Naive thymus-derived CD4-positive, alpha-beta T cell (primary cell): Measurements from ENCODE around the gene SYCP2L. TPM values are rescaled to one million over a fixed set of nuclear protein-coding genes. Genes with fewer than 3 reads are reported as not detected.

Source experiments
- ATAC-seq: fragments of 150-1000 bp; cut with Tn5 transposase; 2 replicates; pipeline ENCODE4 v1.10.0; 2021; ENCODE audit warnings: mild to moderate bottlenecking, moderate library complexity
- CTCF ChIA-PET: fragments of 350-600 bp; sonication (Branson Sonifier 250); formaldehyde crosslinking; loops from one replicate; lab custom pipeline; 2021; ENCODE audit warnings: antibody characterized with exemption; lab: Charles Lee
- POLR2A ChIA-PET: fragments of 350-600 bp; sonication (Branson Sonifier 250); formaldehyde crosslinking; loops from one replicate; lab custom pipeline; 2021; ENCODE audit warnings: antibody characterized with exemption, inconsistent platforms; lab: Charles Lee
- DNase-seq, 9 donors: peaks; one replicate each; pipeline versions ENCODE4 v3.0.0 to v3.0.0-alpha.2; 2020 to 2022; ENCODE audit warnings: mixed read lengths in 1 of 9
- H3K27ac ChIP-seq: one replicate; pipeline ENCODE4 v1.7.0; 2013; ENCODE audit warnings: mild to moderate bottlenecking, low read depth, low read length, moderate library complexity
- H3K27me3 ChIP-seq, 2 donors: one replicate each; pipeline ENCODE4 v1.7.0; 2013; ENCODE audit warnings: low read length in 2 of 2, mild to moderate bottlenecking in 2 of 2, moderate library complexity in 2 of 2; ENCODE audit not compliant: control insufficient read depth in 2 of 2, insufficient read depth in 2 of 2
- H3K36me3 ChIP-seq, 3 experiments: 1 replicate in 2 of 3; 2 replicates in 1 of 3; pipeline ENCODE4 v1.7.0; 2013; ENCODE audit warnings: low read length in 3 of 3, mild to moderate bottlenecking in 3 of 3, moderate library complexity in 1 of 3; ENCODE audit not compliant: insufficient read depth in 3 of 3, control insufficient read depth in 2 of 3
- H3K4me1 ChIP-seq, 2 donors: one replicate each; pipeline ENCODE4 v1.7.0; 2013; ENCODE audit warnings: low read length in 2 of 2, mild to moderate bottlenecking in 2 of 2, moderate library complexity in 1 of 2; ENCODE audit not compliant: control insufficient read depth in 2 of 2, insufficient read depth in 2 of 2
- H3K4me3 ChIP-seq: 2 replicates; pipeline ENCODE4 v1.7.0; 2013; ENCODE audit warnings: mild to moderate bottlenecking, low read length
- H3K9me3 ChIP-seq, 3 experiments: 1 replicate in 2 of 3; 2 replicates in 1 of 3; pipeline ENCODE4 v1.7.0; 2013; ENCODE audit warnings: low read length in 3 of 3; ENCODE audit not compliant: control insufficient read depth in 2 of 3
- H3K27ac Mint-ChIP-seq, 9 donors: one replicate each; pipeline ENCODE4 v1.8.0; 2020 to 2022; ENCODE audit warnings: mixed read lengths in 9 of 9, mild to moderate bottlenecking in 8 of 9, moderate library complexity in 5 of 9, inconsistent platforms in 2 of 9
- H3K27me3 Mint-ChIP-seq, 5 donors: one replicate each; pipeline ENCODE4 v1.8.0; 2021 to 2022; ENCODE audit warnings: mixed read lengths in 5 of 5, mild to moderate bottlenecking in 1 of 5
- H3K36me3 Mint-ChIP-seq, 5 donors: one replicate each; pipeline ENCODE4 v1.8.0; 2020 to 2022; ENCODE audit warnings: mixed read lengths in 5 of 5, mild to moderate bottlenecking in 3 of 5, inconsistent platforms in 1 of 5
- H3K4me1 Mint-ChIP-seq, 7 donors: one replicate each; pipeline ENCODE4 v1.8.0; 2020 to 2022; ENCODE audit warnings: mixed read lengths in 7 of 7, mild to moderate bottlenecking in 3 of 7, inconsistent platforms in 1 of 7
- H3K4me3 Mint-ChIP-seq, 10 donors: one replicate each; pipeline ENCODE4 v1.8.0; 2020 to 2022; ENCODE audit warnings: mild to moderate bottlenecking in 10 of 10, mixed read lengths in 10 of 10, moderate library complexity in 6 of 10, inconsistent platforms in 2 of 10
- H3K9me3 Mint-ChIP-seq, 11 donors: one replicate each; pipeline ENCODE4 v1.8.0; 2020 to 2022; ENCODE audit warnings: mixed read lengths in 11 of 11, mild to moderate bottlenecking in 4 of 11, inconsistent platforms in 1 of 11, moderate library complexity in 1 of 11
- intact Hi-C, 2 donors: fragments of 100-400 bp; cut with micrococcal nuclease; formaldehyde crosslinking; loops; one replicate each; pipeline ENCODE4 v1.15.1; 2023
- polyA plus RNA-seq, 2 donors: library from polyadenylated mRNA; unstranded; fragments of 300-500 nt; fragmentation: Illumina TruSeq; gene quantifications; one replicate each; pipeline ENCODE4 v1.2.3, GENCODE V29; 2021
- total RNA-seq, 6 experiments: library from RNA in 5 of 6; stranded (reverse) in 5 of 6; gene quantifications; 1 replicate in 5 of 6; 2 replicates in 1 of 6; pipeline ENCODE4 v1.2.3 and lab custom pipeline; 2021 to 2026

SYCP2L gene
- total and polyA plus RNA-seq, 7 experiments from 2014 or later, result 0.20 to 0.40 TPM; not detected in 5

- CTCF ChIA-PET, result interaction anchor here (0.6 kb wide), 1 partner anchor 46 kb away, joined by 3 read pairs; no protein-coding TSS in a partner anchor
- DNase-seq (no peak), ATAC-seq (no peak)
- Histone ChIP-seq H3K36me3 (no peaks in the 10 kb centered on the region), H3K4me3 (no peak overlapping the region), H3K27me3 (no peaks in the 10 kb centered on the region), H3K27ac (no peak overlapping the region), H3K4me1 (no peaks in the 10 kb centered on the region), H3K9me3 (no peaks in the 10 kb centered on the region)
- peaks cover 3 to 33% (median 26%) of the 10 kb centered on the region in 5 donors for H3K27me3 Mint-ChIP-seq
- peak overlapping the region in 1 of 9 donors; percentile 43 for H3K27ac Mint-ChIP-seq
- intact Hi-C loops, result no loop called here
- no peak overlapping the region for H3K4me3 Mint-ChIP-seq
- POLR2A ChIA-PET, result no interaction called here
- H3K36me3 Mint-ChIP-seq, result peaks cover 0 to 4% (median 0%) of the 10 kb centered on the region in 5 donors
- peaks cover 0 to 2% (median 0%) of the 10 kb centered on the region in 11 donors for H3K9me3 Mint-ChIP-seq
- H3K4me1 Mint-ChIP-seq, result no peaks in the 10 kb centered on the region
These were observed 70.6 kb downstream of the SYCP2L start for GRCh38 chr6:10957414-10957886.

GRCh38 chr6:10960171-10960570 is 73.3 kb downstream of the SYCP2L start:
- no peak overlapping the region for H3K27ac ChIP-seq
- H3K4me3 Mint-ChIP-seq, result no peak overlapping the region
- CTCF ChIA-PET, result no interaction called here
- peaks cover 0 to 7% (median 2%) of the 10 kb centered on the region in 11 donors for H3K9me3 Mint-ChIP-seq
- H3K27me3 ChIP-seq, result no peaks in the 10 kb centered on the region
- H3K36me3 Mint-ChIP-seq, result no peaks in the 10 kb centered on the region
- POLR2A ChIA-PET, result no interaction called here
- H3K4me1 ChIP-seq, result no peaks in the 10 kb centered on the region
- no peak overlapping the region for H3K27ac Mint-ChIP-seq
- ATAC-seq, result no peak
- H3K27me3 Mint-ChIP-seq, result peaks cover 10 to 34% (median 19%) of the 10 kb centered on the region in 5 donors
- no peaks in the 10 kb centered on the region for H3K4me1 Mint-ChIP-seq
- intact Hi-C loops, result no loop called here
- H3K4me3 ChIP-seq, result no peak overlapping the region
- H3K36me3 ChIP-seq, result no peaks in the 10 kb centered on the region
- no peaks in the 10 kb centered on the region for H3K9me3 ChIP-seq
- no peak for DNase-seq

- POLR2A ChIA-PET, result no interaction called here
- no peaks in the 10 kb centered on the region for H3K9me3 ChIP-seq
These were observed 75.0 kb downstream of the SYCP2L start for GRCh38 chr6:10961837-10962236.

GRCh38 chr6:10962673-10963072 is 75.8 kb downstream of the SYCP2L start:
- ATAC-seq (no peak), DNase-seq (no peak)
- H3K4me1 ChIP-seq, result no peaks in the 10 kb centered on the region
- Mint-ChIP-seq H3K36me3 (no peaks in the 10 kb centered on the region), H3K9me3 (peaks cover 0 to 29% (median 10%) of the 10 kb centered on the region in 11 donors), H3K27ac (no peak overlapping the region), H3K27me3 (peaks cover 13 to 36% (median 24%) of the 10 kb centered on the region in 5 donors), H3K4me1 (no peaks in the 10 kb centered on the region), H3K4me3 (no peak overlapping the region)
- intact Hi-C loops, result no loop called here
- no peak overlapping the region for H3K27ac ChIP-seq
- H3K9me3 ChIP-seq, result no peaks in the 10 kb centered on the region
- no peaks in the 10 kb centered on the region for H3K36me3 ChIP-seq
- ChIA-PET POLR2A (no interaction called here), CTCF (no interaction called here)
- no peaks in the 10 kb centered on the region for H3K27me3 ChIP-seq
- no peak overlapping the region for H3K4me3 ChIP-seq

More at GRCh38 chr6:10961837-10962236, 75.0 kb downstream of the SYCP2L start:
- no peaks in the 10 kb centered on the region for H3K4me1 ChIP-seq
- intact Hi-C loops, result no loop called here
- no peaks in the 10 kb centered on the region for H3K4me1 Mint-ChIP-seq
- no peaks in the 10 kb centered on the region for H3K27me3 ChIP-seq
- H3K36me3 Mint-ChIP-seq, result no peaks in the 10 kb centered on the region
- H3K4me3 ChIP-seq, result no peak overlapping the region
- H3K36me3 ChIP-seq, result no peaks in the 10 kb centered on the region
- H3K9me3 Mint-ChIP-seq, result peaks cover 0 to 22% (median 9%) of the 10 kb centered on the region in 11 donors
- no peak overlapping the region for H3K27ac ChIP-seq
- no peak for ATAC-seq
- no peak overlapping the region for H3K27ac Mint-ChIP-seq
- CTCF ChIA-PET, result no interaction called here
- peaks cover 13 to 36% (median 24%) of the 10 kb centered on the region in 5 donors for H3K27me3 Mint-ChIP-seq
- no peak overlapping the region for H3K4me3 Mint-ChIP-seq
- DNase-seq, result no peak

- Histone ChIP-seq H3K36me3 (no peaks in the 10 kb centered on the region), H3K4me1 (no peaks in the 10 kb centered on the region), H3K27me3 (no peaks in the 10 kb centered on the region), H3K27ac (no peak overlapping the region), H3K4me3 (no peak overlapping the region), H3K9me3 (no peaks in the 10 kb centered on the region)
- CTCF ChIA-PET, result no interaction called here
- no peak overlapping the region for H3K4me3 Mint-ChIP-seq
- no peak for ATAC-seq
- intact Hi-C loops, result no loop called here
- no peaks in the 10 kb centered on the region for H3K36me3 Mint-ChIP-seq
- no peak for DNase-seq
- peaks cover 17 to 41% (median 24%) of the 10 kb centered on the region in 5 donors for H3K27me3 Mint-ChIP-seq
- H3K9me3 Mint-ChIP-seq, result peaks cover 0 to 32% (median 10%) of the 10 kb centered on the region in 11 donors
- H3K27ac Mint-ChIP-seq, result no peak overlapping the region
- H3K4me1 Mint-ChIP-seq, result no peaks in the 10 kb centered on the region
- POLR2A ChIA-PET, result no interaction called here
These were observed 76.3 kb downstream of the SYCP2L start for GRCh38 chr6:10963113-10963512.

- ChIA-PET POLR2A (no interaction called here), CTCF (no interaction called here)
- no peaks in the 10 kb centered on the region for H3K27me3 ChIP-seq
- intact Hi-C loops, result no loop called here
- Mint-ChIP-seq H3K27ac (no peak overlapping the region), H3K4me3 (no peak overlapping the region), H3K9me3 (peaks cover 0 to 32% (median 10%) of the 10 kb centered on the region in 11 donors), H3K36me3 (no peaks in the 10 kb centered on the region), H3K4me1 (peaks cover 0 to 1% (median 0%) of the 10 kb centered on the region in 7 donors), H3K27me3 (peaks cover 16 to 40% (median 21%) of the 10 kb centered on the region in 5 donors)
- no peaks in the 10 kb centered on the region for H3K9me3 ChIP-seq
- no peak overlapping the region for H3K4me3 ChIP-seq
- no peaks in the 10 kb centered on the region for H3K4me1 ChIP-seq
- ATAC-seq, result no peak
- DNase-seq, result no peak
- H3K36me3 ChIP-seq, result no peaks in the 10 kb centered on the region
- H3K27ac ChIP-seq, result no peak overlapping the region
These were observed 77.8 kb downstream of the SYCP2L start for GRCh38 chr6:10964684-10965083.

GRCh38 chr6:10968776-10969175 is 81.9 kb downstream of the SYCP2L start:
- Mint-ChIP-seq H3K36me3 (no peaks in the 10 kb centered on the region), H3K4me1 (peaks cover 0 to 1% (median 0%) of the 10 kb centered on the region in 7 donors), H3K4me3 (no peak overlapping the region), H3K27ac (no peak overlapping the region), H3K27me3 (peaks cover 10 to 25% (median 23%) of the 10 kb centered on the region in 5 donors), H3K9me3 (peaks cover 0 to 32% (median 8%) of the 10 kb centered on the region in 11 donors)
- ATAC-seq, result no peak
- no peak overlapping the region for H3K27ac ChIP-seq
- intact Hi-C loops, result no loop called here
- DNase-seq, result no peak
- no peaks in the 10 kb centered on the region for H3K9me3 ChIP-seq
- POLR2A ChIA-PET, result no interaction called here
- CTCF ChIA-PET, result no interaction called here
- no peaks in the 10 kb centered on the region for H3K4me1 ChIP-seq
- H3K27me3 ChIP-seq, result no peaks in the 10 kb centered on the region
- H3K4me3 ChIP-seq, result no peak overlapping the region
- no peaks in the 10 kb centered on the region for H3K36me3 ChIP-seq
